Measurements from ENCODE around the gene SIPA1L2. TPM values are rescaled to one million over a fixed set of nuclear protein-coding genes. Genes with fewer than 3 reads are reported as not detected.

Gene SIPA1L2
- total and polyA plus RNA-seq, 10 donors: 1.1 to 67.7 (median 27.7) TPM

DNA sequence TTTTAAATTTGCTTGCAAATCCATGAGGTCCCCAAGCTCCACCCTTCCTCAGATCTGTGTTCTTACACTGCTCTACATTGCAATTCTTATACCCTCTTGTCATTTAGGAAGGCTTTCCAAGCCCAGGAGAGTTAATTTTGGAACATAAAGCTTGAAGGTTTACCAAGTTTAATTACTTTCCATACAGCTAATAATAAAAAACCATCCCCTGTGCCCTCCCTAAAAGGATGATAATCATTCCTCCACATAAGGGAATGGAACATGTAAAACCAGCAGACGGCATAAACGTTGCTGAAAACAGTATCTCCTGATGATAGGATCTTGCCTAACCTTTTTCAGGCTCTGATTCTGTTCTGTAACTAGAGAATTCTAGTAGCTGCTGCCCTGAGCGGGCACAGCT is 23.9 kb upstream of the SIPA1L2 start:
- no peak for TF ChIP-seq POLR2A (IDR thresholded peaks at IDR 0.05)
- no peak for TF ChIP-seq CTCF (IDR thresholded peaks at IDR 0.05 in 8 of 11, conservative IDR thresholded peaks at IDR 0.05 in 3 of 11)
- no peak for TF ChIP-seq POLR2AphosphoS5 (IDR thresholded peaks at IDR 0.05)
- H3K9me3 ChIP-seq: peaks cover 0 to 5% (median 0%) of the 10 kb centered on the region in 8 donors
- H3K4me1 ChIP-seq: no peaks in the 10 kb centered on the region
- 88 to 95% (median 92%) methylated on average over 3 of the region's 3 CpGs for WGBS, 5 donors
- H3K27ac ChIP-seq: no peak overlapping the region
- no peaks in the 10 kb centered on the region for H3K36me3 ChIP-seq
- H3K27me3 ChIP-seq (replicated peaks in 1 of 7): peaks cover 0 to 12% (median 0%) of the 10 kb centered on the region in 7 donors
- DNase-seq: no peak
- no peak overlapping the region for H3K4me3 ChIP-seq
- intact Hi-C loops (cut with DNase I; ENCODE audit: low total_unique reads): no loop called here

- H3K36me3 ChIP-seq: no peaks in the 10 kb centered on the region
- intact Hi-C loops (cut with DNase I; ENCODE audit: low total_unique reads): no loop called here
- H3K9me3 ChIP-seq: peaks cover 0 to 5% (median 0%) of the 10 kb centered on the region in 8 donors
- peaks cover 0 to 11% (median 0%) of the 10 kb centered on the region in 7 donors for H3K27me3 ChIP-seq (replicated peaks in 1 of 7)
- WGBS, 5 donors: 52 to 75% (median 64%) methylated on average over 1 of the region's 1 CpG
- TF ChIP-seq POLR2AphosphoS5 (IDR thresholded peaks at IDR 0.05) (no peak), CTCF (IDR thresholded peaks at IDR 0.05 in 8 of 11, conservative IDR thresholded peaks at IDR 0.05 in 3 of 11) (no peak), POLR2A (IDR thresholded peaks at IDR 0.05) (no peak)
- H3K27ac ChIP-seq: no peak overlapping the region
- H3K4me3 ChIP-seq: no peak overlapping the region
- DNase-seq: no peak
- H3K4me1 ChIP-seq: no peaks in the 10 kb centered on the region
Measured at GRCh38 chr1:232650845-232651244, 20.9 kb upstream of the SIPA1L2 start.

DNA sequence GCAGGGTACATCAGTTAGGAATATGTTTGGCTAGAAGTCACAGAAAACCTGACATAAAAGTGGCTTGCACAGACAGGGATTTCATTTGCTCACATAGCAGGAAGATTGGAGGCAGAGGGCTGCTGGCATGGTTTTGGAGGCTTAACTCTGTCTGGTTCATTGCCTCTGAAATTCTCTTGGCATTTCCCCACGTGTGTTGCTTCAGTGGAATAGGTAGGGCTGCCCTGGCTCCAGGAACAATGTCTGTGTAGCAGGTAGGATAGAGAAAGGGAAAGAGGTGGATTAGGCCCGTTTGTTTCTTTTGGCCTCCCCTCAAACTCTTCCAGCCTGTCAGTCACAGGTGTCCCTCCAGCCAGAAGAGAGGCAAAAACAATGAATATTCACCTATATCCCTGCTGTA is 20.5 kb upstream of the SIPA1L2 start:
- no peak for TF ChIP-seq CTCF (IDR thresholded peaks at IDR 0.05 in 8 of 11, conservative IDR thresholded peaks at IDR 0.05 in 3 of 11)
- no peak for TF ChIP-seq POLR2AphosphoS5 (IDR thresholded peaks at IDR 0.05)
- TF ChIP-seq POLR2A (IDR thresholded peaks at IDR 0.05): no peak
- no peaks in the 10 kb centered on the region for H3K4me1 ChIP-seq
- no peak overlapping the region for H3K27ac ChIP-seq
- intact Hi-C loops (cut with DNase I; ENCODE audit: low total_unique reads): no loop called here
- peaks cover 0 to 5% (median 0%) of the 10 kb centered on the region in 8 donors for H3K9me3 ChIP-seq
- H3K27me3 ChIP-seq (replicated peaks in 1 of 7): peaks cover 0 to 7% (median 0%) of the 10 kb centered on the region in 7 donors
- no peak overlapping the region for H3K4me3 ChIP-seq
- WGBS, 5 donors: 59 to 88% (median 70%) methylated on average over 2 of the region's 2 CpGs
- no peaks in the 10 kb centered on the region for H3K36me3 ChIP-seq
- DNase-seq: no peak

GRCh38 chr1:232648316-232648715 is 18.4 kb upstream of the SIPA1L2 start:
- 51 to 68% (median 57%) methylated on average over 3 of the region's 3 CpGs for WGBS, 5 donors
- intact Hi-C loops (cut with DNase I; ENCODE audit: low total_unique reads): no loop called here
- H3K27ac ChIP-seq: no peak overlapping the region
- H3K36me3 ChIP-seq: no peaks in the 10 kb centered on the region
- DNase-seq: no peak
- no peak overlapping the region for H3K4me3 ChIP-seq
- TF ChIP-seq CTCF (IDR thresholded peaks at IDR 0.05 in 8 of 11, conservative IDR thresholded peaks at IDR 0.05 in 3 of 11) (no peak), POLR2A (IDR thresholded peaks at IDR 0.05) (no peak), POLR2AphosphoS5 (IDR thresholded peaks at IDR 0.05) (no peak)
- peaks cover 0 to 5% (median 0%) of the 10 kb centered on the region in 8 donors for H3K9me3 ChIP-seq
- H3K4me1 ChIP-seq: no peaks in the 10 kb centered on the region
- no peaks in the 10 kb centered on the region for H3K27me3 ChIP-seq (replicated peaks in 1 of 7)

Data from spleen (tissue), 11 donors.